Measurements from ENCODE around the gene SETD5.
"Not testable (repeated sequence)": the region's sequence is repeated elsewhere in the genome, so short reads cannot be mapped to it uniquely, and the experiment has no call there.

SETD5 gene

DNA sequence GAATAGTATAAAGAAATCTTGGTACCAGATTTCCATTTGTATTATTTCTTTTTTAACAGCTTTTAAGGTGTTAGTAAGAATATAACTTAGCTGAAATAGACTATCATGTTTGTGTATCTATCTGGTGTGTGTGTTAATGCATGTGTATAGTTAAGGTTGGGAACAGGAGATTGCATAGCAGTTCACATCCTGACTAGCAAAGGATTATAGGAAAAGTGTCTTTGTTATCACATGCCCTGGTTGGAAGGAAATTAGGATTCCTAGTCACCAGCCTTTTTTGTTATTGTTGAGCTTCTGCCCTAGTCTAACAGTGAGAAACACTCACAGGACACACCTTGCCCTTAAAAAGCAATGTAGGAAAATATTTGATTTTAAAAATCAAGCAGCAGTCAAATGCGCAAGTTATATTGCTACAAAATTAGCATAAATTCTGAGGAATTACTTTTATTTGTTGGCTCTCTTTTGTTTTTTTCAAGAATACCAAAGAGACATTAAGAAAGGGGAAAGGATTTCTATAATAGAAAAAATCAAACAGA lies 58.2 kb downstream of the SETD5 start:
- DNase-seq (ENCODE audit: low read depth in 2 of 2): no peak

DNA sequence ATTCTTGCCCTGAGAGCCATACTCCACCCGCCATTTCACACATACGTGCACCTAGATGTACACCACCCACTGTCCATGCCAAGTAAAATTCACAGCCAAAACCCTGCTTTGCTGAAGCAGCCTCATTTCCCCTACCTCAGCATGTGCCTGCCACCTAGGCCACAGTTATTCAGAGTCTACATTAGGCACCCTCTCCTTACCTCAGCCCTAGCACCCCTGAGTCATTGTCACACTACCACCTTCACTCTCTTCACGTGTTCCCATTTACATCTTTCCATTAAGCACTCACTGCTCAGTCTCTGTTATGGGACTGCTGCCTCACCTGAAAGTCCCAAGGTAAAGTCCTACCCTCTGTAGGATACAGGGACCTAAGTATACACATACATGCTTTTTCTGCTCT lies 70.0 kb downstream of the SETD5 start:
- DNase-seq (ENCODE audit: low read depth in 2 of 2): no peak

GRCh38 chr3:9468460-9468859 lies 71.0 kb downstream of the SETD5 start:
- DNase-seq (ENCODE audit: low read depth in 2 of 2): no peak

GRCh38 chr3:9469986-9470385 lies 72.6 kb downstream of the SETD5 start:
- DNase-seq (ENCODE audit: low read depth in 2 of 2): no peak

DNA sequence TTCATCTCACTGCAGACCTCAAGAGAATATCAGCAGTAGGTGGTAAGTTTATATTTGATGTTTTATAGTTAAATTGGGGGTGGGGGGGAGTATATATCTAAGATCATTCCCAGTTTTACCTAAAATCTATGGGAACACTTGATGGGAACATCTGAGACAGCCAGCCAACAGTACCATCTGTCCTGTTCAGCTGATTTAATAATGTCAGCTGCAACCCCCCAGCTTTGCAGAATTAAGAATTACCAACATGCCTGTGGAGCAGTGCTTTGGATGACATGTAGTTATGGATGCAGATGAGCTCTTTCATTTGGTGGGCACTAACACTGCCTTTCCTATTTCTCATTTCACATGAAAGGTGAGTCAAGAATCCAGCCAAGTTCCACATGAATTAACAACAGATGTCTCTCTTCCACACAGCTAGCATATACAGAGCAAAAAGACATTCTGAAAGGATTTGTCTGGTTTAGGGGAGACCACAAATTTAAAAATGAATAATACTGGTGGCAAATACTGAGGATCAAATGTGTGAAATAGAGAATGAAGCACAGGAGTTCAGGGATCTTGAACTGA lies 76.2 kb downstream of the SETD5 start:
- peak; percentile 4 to 10 for DNase-seq (ENCODE audit: low read depth in 2 of 2)

- DNase-seq (ENCODE audit: low read depth in 2 of 2): no peak
These were observed 77.1 kb downstream of the SETD5 start for GRCh38 chr3:9474482-9474881.

- DNase-seq (ENCODE audit: low read depth in 2 of 2): no peak
These were observed 79.5 kb downstream of the SETD5 start for GRCh38 chr3:9476935-9477334.

- DNase-seq (ENCODE audit: low read depth in 2 of 2): no peak
These were observed 82.8 kb downstream of the SETD5 start for GRCh38 chr3:9480265-9480664.

DNA sequence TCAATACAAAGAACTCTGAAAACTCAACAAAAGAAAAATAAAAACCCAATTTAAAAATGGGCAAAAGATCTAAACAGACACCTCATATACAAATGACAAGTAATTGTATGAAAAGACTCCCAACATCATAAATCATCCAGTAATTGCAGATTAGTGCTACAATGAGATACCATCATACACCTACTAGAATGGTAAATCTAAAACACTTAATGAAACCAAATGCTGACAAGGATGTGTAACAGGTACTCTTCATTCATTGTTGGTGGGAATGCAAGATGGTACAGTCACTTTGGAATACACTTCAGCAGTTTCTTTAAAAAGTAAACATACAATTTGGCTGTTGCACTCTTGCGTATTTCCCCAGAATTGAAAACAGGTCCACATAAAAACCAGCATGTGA lies 87.8 kb downstream of the SETD5 start:
- no peak for DNase-seq (ENCODE audit: low read depth in 2 of 2)

DNA sequence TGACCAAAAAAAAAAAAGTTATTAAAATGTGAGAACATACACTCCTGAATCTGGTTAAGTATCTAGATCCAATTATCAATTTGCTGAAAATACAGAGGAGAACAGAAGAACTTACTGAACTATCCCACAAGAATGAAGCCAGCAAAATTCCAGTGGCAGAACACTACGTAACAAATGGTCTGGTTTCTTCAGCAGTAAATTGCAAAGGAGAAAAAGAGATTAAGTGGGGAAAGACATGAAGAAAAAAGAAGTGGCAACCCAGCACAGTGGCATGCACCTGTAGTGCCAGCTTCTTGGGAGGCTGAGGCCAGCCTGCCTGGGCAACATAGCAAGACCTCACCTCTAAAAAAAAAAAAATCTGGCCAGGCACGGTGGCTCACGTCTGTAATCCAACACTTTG lies 94.1 kb downstream of the SETD5 start:
- no peak for DNase-seq (ENCODE audit: low read depth in 2 of 2)

GRCh38 chr3:9494036-9494435 lies 96.6 kb downstream of the SETD5 start:
- DNase-seq (ENCODE audit: low read depth in 2 of 2): not testable (repeated sequence)

DNA sequence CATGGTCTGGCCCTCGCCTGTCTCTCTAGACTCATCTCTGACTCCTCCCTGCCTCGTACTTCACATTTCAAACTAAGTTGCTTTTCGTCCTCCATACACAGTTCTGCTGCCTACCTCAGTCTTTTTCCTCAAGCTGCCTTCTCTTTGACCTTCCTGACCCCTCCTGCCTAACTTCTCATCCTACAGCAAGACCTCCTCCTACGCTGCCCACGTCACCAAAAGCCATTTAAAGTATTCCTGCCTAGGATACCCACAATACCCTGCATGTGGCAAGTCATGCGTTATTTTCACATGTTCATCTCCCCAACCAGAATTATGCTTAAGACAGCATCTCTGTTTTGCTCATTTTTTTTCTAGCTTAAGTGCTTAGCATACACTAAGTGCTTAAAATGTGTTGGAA lies 99.5 kb downstream of the SETD5 start:
- no peak for DNase-seq (ENCODE audit: low read depth in 2 of 2)

DNA sequence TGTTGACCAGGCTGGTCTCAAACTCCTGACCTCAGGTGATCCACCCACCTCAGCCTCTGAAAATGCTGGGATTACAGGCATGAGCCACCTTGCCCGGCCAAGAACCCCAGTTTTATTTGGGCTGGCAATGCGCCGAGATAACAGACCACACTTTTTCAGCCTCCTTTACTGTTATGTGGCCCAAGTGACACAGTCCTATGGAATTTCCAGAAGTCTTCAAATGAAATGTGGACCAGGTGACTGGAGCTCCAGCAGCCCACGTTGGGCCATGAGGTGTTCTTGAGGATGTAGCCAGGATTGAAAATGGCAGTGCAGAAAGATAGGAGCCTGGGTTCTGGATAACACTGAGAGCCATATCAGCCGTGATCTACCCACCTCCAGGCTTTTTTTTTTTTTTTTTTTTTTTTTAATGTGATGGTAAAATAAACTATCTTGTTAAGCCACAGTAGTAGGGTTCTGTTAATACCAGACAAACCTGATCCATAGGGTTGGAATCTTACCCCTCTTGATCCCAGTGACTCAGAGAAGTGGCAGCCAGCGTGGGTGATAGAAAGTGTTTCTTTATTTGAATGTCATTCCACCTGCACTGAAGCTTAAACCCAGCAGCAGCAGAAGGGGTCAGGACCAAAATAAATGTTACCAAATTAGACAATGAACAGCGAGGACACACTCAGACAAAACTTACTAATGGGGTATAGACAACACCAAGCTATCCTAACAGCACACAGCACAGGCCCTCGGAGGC lies 100.6 kb downstream of the SETD5 start:
- DNase-seq (ENCODE audit: low read depth in 2 of 2): no peak

- DNase-seq (ENCODE audit: low read depth in 2 of 2): no peak
These were observed 101.4 kb downstream of the SETD5 start for GRCh38 chr3:9498781-9499180.

- DNase-seq (ENCODE audit: low read depth in 2 of 2): no peak
These were observed 102.2 kb downstream of the SETD5 start for GRCh38 chr3:9499455-9500107.

DNA sequence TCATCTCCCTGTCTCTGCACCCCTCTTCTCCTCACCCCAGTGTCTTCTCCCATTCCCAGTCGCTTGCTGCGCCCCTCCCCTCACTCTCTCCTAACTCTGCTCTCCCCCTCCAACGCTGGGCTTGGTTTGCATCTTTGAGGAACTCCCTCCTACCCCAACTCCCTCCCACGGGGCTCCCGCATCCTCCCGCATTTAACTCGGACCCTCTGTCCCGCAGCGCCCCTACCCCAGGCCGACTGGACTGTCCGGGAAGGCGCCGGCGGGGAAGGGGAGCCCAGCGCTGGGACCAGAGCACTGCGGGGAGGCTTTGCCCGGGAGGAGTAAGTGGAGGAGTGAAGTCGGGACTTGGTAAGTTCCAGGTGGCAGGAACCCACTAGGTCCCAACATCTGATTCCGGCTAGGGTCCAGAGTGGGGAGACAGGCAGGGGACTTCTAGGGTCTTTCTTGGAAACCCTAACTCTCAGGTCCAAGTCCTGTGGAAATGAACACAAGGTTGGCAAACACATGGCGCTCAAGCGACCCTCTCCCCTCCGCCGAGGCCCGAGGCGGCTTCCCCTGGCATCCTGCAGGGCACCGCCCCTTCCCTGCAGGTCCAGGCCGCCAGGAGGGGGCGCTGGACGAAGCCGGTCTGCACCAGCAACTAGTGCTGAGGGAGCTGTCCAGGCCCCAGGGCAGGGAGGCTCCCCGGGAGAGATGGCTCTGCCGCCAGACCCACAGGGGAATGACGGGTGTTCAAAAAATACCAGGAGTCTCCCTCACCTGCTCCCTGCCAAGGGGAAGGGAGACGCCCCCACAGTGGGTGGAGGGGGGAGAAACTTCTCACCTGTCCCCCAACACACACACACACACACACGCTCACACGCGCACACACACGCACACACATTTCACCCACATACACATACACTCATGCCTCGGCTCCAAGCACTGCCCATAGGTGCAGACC lies 103.0 kb downstream of the SETD5 start:
- DNase-seq (ENCODE audit: low read depth in 2 of 2): peak; percentile 5 to 12

- DNase-seq (ENCODE audit: low read depth in 2 of 2): no peak
These were observed 103.8 kb downstream of the SETD5 start for GRCh38 chr3:9501226-9501625.

DNA sequence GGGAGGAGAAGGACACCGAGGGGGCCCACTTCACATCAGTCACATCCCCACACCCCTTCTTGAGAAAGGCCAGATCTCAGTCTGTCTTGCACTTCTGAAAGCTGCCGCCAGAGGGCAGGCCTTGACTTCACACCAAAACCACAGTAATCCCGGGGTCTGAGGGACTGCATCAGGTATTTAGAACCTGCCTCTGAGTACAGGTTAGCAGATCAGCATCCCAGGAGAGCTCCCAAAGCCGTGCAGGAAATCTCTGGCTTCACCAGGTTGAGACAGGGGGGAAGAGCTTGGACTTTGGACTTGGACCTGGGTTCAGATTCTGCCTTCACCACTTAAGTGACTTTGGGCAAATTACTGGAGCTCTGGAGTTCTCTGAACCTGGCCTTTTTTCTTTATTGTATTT lies 105.9 kb downstream of the SETD5 start:
- peak; percentile 17 to 22 for DNase-seq (ENCODE audit: low read depth in 2 of 2)

- DNase-seq (ENCODE audit: low read depth in 2 of 2): no peak
These were observed 110.5 kb downstream of the SETD5 start for GRCh38 chr3:9507586-9508578.

GRCh38 chr3:9508781-9509180 lies 111.4 kb downstream of the SETD5 start:
- no peak for DNase-seq (ENCODE audit: low read depth in 2 of 2)
